HepG2 (cell line): ENCODE data around the gene SYTL3. TPM values are rescaled to one million over a fixed set of nuclear protein-coding genes. Genes with fewer than 3 reads are reported as not detected.

Experiments
- ATAC-seq: fragments of 200-7000 bp; cut with Tn5 transposase; 3 replicates; pipeline ENCODE4 v1.9.1; 2020; ENCODE audit warnings: mild to moderate bottlenecking, moderate library complexity
- BruUV-seq: library from RNA; stranded (reverse); fragments of 400-500 nt; replicated peaks from 2 replicates; lab custom pipeline; 2021; lab: Mats Ljungman, UMichigan
- CTCF ChIA-PET: fragments of 300-600 bp; formaldehyde crosslinking; extraction: SDS; loops from one replicate; lab custom pipeline; 2021; ENCODE audit warnings: low total read pairs, inconsistent platforms, low intra/inter-chr PET ratio; lab: Yijun Ruan, JAX
- POLR2A ChIA-PET: fragments of 350-600 bp; sonication (Branson Sonifier 250); formaldehyde crosslinking; loops from one replicate; lab custom pipeline; 2020; ENCODE audit warnings: antibody characterized with exemption, inconsistent platforms; lab: Yijun Ruan, JAX
- DNase-seq: peaks from one replicate; pipeline ENCODE4 v3.0.0-alpha.2; 2015; ENCODE audit warnings: low spot score
- FAIRE-seq: peaks from 3 replicates; lab custom pipeline; 2011; peaks lifted over from hg19 to GRCh38; lab: Jason Lieb, UNC
- H2AFZ ChIP-seq: one replicate; pipeline ENCODE4 v1.6.1; 2011; ENCODE audit warnings: low read length, inconsistent platforms
- H3K27ac ChIP-seq: fragments of 300-600 bp; 3 replicates; pipeline ENCODE4 v1.8.0; 2011; ENCODE audit warnings: mixed run types, mild to moderate bottlenecking, mixed read lengths, low read length, inconsistent platforms; ENCODE audit not compliant: insufficient read depth; ENCODE audit errors: extremely low read length
- H3K27me3 ChIP-seq, 2 experiments: fragments of 200-600 bp in 1 of 2; 2 replicates in 1 of 2; 3 replicates in 1 of 2; pipeline versions ENCODE4 v1.6.0 to v1.8.0; 2011; ENCODE audit warnings: low read length in 2 of 2, mild to moderate bottlenecking in 2 of 2, moderate library complexity in 2 of 2, inconsistent platforms in 1 of 2; ENCODE audit not compliant: insufficient read depth in 2 of 2, control insufficient read depth in 1 of 2
- H3K36me3 ChIP-seq, 2 experiments: fragments of 200-600 bp in 1 of 2; replicated peaks in 1 of 2; 2 replicates in 1 of 2; 3 replicates in 1 of 2; pipeline versions ENCODE4 v1.5.1 to v1.8.0; 2011; ENCODE audit warnings: low read length in 2 of 2, inconsistent platforms in 1 of 2; ENCODE audit not compliant: insufficient read depth in 2 of 2, control insufficient read depth in 1 of 2
- H3K4me1 ChIP-seq: 2 replicates; pipeline ENCODE4 v1.5.1; 2012; ENCODE audit warnings: low read length, inconsistent platforms; ENCODE audit not compliant: insufficient read depth
- H3K4me2 ChIP-seq: 2 replicates; pipeline ENCODE4 v1.6.0; 2011; ENCODE audit warnings: low read depth, low read length, inconsistent platforms
- H3K4me3 ChIP-seq, 3 experiments: fragments of 200-600 bp in 1 of 3; sonication (generic), shearing (Covaris generic) in 1 of 3; replicated peaks in 1 of 3; 2 replicates each; pipeline ENCODE4 v1.5.1; 2011 to 2016; ENCODE audit warnings: low read length in 3 of 3, inconsistent platforms in 2 of 3, low read depth in 2 of 3, mild to moderate bottlenecking in 2 of 3, control low read depth in 1 of 3, mixed read lengths in 1 of 3; ENCODE audit not compliant: insufficient read depth in 1 of 3
- H3K79me2 ChIP-seq: one replicate; pipeline ENCODE4 v1.6.1; 2011; ENCODE audit warnings: low read length, inconsistent platforms; ENCODE audit not compliant: insufficient read depth
- H3K9ac ChIP-seq: 2 replicates; pipeline ENCODE4 v1.6.0; 2011; ENCODE audit warnings: mild to moderate bottlenecking, low read depth, low read length, inconsistent platforms; ENCODE audit not compliant: insufficient read depth
- H3K9me3 ChIP-seq: 2 replicates; pipeline ENCODE4 v1.5.1; 2012; ENCODE audit warnings: mild to moderate bottlenecking, low read length
- H4K20me1 ChIP-seq: 2 replicates; pipeline ENCODE4 v1.6.0; 2011; ENCODE audit warnings: inconsistent platforms, mild to moderate bottlenecking, low read length, moderate library complexity; ENCODE audit not compliant: insufficient read depth
- BRD4 ChIP-seq: sonication (generic); formaldehyde crosslinking; IDR thresholded peaks from 2 replicates; pipeline ENCODE4 v1.4.0; 2020; ENCODE audit warnings: missing genetic modification reagents
- MEF2D ChIP-seq: sonication (generic); formaldehyde crosslinking; IDR thresholded peaks from 2 replicates; pipeline ENCODE4 v1.5.1; 2020; ENCODE audit warnings: mild to moderate bottlenecking, missing genetic modification reagents
- POLR2G ChIP-seq: fragments of 200-400 bp; formaldehyde crosslinking; IDR thresholded peaks from 2 replicates; pipeline ENCODE4 v1.6.1; 2018; ENCODE audit warnings: mild to moderate bottlenecking, low read depth, low read length, moderate library complexity
- ZFX ChIP-seq: sonication (generic); formaldehyde crosslinking; IDR thresholded peaks from 2 replicates; pipeline ENCODE4 v1.4.0; 2020; ENCODE audit warnings: mild to moderate bottlenecking, low read depth, missing genetic modification reagents, moderate library complexity
- ZHX2 ChIP-seq, 2 experiments: sonication (generic) in 1 of 2; formaldehyde crosslinking in 1 of 2; IDR thresholded peaks; 2 replicates each; pipeline versions ENCODE4 v1.6.1 to v1.9.0; 2014 to 2022; ENCODE audit warnings: antibody characterized with exemption in 1 of 2, borderline replicate concordance in 1 of 2, inconsistent platforms in 1 of 2, low read depth in 1 of 2, missing genetic modification reagents in 1 of 2
- ZNF672 ChIP-seq: sonication (generic); formaldehyde crosslinking; IDR thresholded peaks from 2 replicates; pipeline ENCODE4 v1.8.1; 2022; ENCODE audit warnings: missing genetic modification reagents
- ZSCAN20 ChIP-seq: sonication (generic); formaldehyde crosslinking; IDR thresholded peaks from 2 replicates; pipeline ENCODE4 v1.4.0; 2020; ENCODE audit warnings: missing genetic modification reagents, mild to moderate bottlenecking, borderline replicate concordance
- ZSCAN29 ChIP-seq: sonication (generic); formaldehyde crosslinking; conservative IDR thresholded peaks from 2 replicates; pipeline ENCODE4 v1.4.0; 2020; ENCODE audit warnings: mild to moderate bottlenecking, missing genetic modification reagents
- WGBS: methylation state at CpG from one replicate; pipeline ENCODE4 v1.1.6; 2017; ENCODE audit warnings: low lambda C conversion rate; 5-methylcytosine and 5-hydroxymethylcytosine counted together
- in situ Hi-C: cut with HindIII; loops from 2 replicates; pipeline ENCODE4 v1.10.0; 2017; ENCODE audit warnings: low pct_unique_long_range_greater_than_20kb; ENCODE audit not compliant: extremely low pct_ligation_motif_present
- intact Hi-C: fragments of 100-400 bp; cut with micrococcal nuclease; formaldehyde crosslinking; loops from one replicate; pipeline ENCODE4 v1.10.0; 2022; ENCODE audit not compliant: unreplicated experiment
- polyA plus RNA-seq, 8 experiments: library from polyadenylated mRNA; depleted of rRNA in 3 of 8; stranded (reverse) in 7 of 8; unstranded in 1 of 8; fragments of >200 nt; fragmentation: Illumina TruSeq in 4 of 8; extraction: Trizol in 4 of 8; gene quantifications; 2 replicates each; pipeline versions ENCODE4 v1.2.1 to v1.2.3, GENCODE V29; 2011 to 2016; ENCODE audit warnings: low read depth in 4 of 8, missing spikeins in 1 of 8, mixed read lengths in 1 of 8; ENCODE audit not compliant: insufficient read depth in 1 of 8
- total RNA-seq, 5 experiments: library from RNA; depleted of rRNA; stranded (reverse); fragments of >200 nt; fragmentation: Illumina TruSeq; extraction: Trizol; gene quantifications; 2 replicates each; pipeline ENCODE4 v1.2.3, GENCODE V29; 2016; ENCODE audit warnings: low read depth in 1 of 5
- TF ChIP-seq, protein P1 (sequence below): sonication (generic); formaldehyde crosslinking; IDR thresholded peaks from 2 replicates; pipeline ENCODE4 v1.4.0; 2020; ENCODE audit warnings: missing genetic modification reagents, low read depth, mild to moderate bottlenecking, borderline replicate concordance

SYTL3 gene
- total and polyA plus RNA-seq, 2 of the 13 experiments (the other 11 are each of a cell fraction or from before 2014, with no cell fraction given): 0.11 to 0.28 TPM

DNA sequence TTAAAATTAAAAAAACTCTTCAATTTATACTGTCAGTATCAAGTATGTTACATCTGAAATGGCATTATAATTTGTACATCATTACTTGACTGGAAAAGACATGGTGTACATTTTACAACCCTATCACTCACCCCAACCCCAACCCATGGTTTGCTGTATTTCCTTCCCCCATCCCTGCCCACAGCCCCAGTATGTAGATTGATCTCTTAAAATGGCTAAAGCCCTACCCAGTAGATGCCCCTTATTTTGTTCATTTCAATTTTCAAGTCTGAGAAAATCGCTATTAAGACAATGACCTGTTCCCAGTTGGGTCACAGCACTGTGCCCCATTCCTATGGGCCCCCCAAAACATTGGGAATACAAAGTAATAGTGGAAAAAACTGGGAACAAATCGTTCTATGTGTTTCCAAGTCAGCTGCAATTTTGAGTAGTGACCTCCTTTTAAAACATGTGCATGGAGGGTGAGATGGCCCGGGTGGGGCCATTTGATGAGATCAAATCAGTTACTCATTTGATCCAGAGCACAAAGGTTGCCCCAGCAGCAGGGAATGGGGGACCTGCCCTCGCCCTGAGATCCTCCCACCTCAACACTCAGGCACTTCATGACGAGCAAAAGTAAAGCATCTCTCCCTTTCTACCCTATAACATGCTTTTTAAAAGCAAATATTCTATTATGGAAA is 156.0 kb downstream of the SYTL3 start (continued):
- no peak for TF ChIP-seq ZHX2 (IDR thresholded peaks at IDR 0.05; ENCODE audit: low read depth)
- no peak for TF ChIP-seq ZHX2 (CRISPR knock-in tag; IDR thresholded peaks at IDR 0.05; ENCODE audit: borderline replicate concordance)
- no peak for TF ChIP-seq ZSCAN20 (CRISPR knock-in tag)
- TF ChIP-seq, all 625 proteins: peak for 0

DNA sequence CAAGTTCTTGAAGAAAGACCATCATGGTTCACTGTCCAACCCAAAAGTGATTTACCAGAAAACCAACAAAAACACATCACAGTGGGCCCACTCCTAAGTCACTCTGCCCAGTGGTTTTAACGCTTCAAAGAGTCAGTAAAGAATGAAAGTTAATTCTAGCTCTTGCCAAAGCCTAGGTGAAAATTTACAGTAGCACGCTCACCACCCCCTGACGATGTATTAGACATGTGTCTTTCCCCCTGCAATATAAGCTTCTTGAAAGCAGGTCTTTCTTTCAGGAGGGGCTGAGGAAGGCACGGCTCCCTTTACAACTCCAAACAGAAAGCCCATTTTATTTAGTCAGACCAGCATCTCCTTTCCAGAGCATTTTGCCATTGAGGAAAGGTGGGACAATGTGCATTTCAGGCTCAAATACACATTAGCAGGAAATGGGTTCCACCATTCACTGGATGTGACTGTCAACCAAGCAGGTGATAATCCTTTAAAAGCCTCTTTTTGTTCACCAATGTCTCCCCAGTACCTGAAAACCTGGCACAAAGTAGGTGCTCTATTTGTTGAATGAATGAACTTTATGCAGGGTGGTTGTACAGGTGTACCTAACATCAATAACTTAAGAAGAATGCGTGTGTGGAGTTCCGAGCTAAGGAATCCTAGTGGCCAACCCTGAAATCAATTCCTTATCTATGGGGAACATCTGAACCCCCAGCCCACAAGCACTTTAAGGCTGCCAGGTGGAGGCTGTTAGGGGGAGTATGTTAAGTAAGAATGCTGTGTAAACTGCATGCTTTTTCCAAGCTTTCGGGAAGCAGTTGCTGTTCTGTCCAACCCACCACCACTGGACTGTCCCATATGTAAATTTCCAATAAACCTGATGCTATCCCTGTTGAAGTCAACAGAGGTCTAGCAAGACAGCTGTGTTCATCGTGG is 157.9 kb downstream of the SYTL3 start:
- no peaks in the 10 kb centered on the region for H3K9me3 ChIP-seq
- CTCF ChIA-PET: no interaction called here
- no peak overlapping the region for H3K4me2 ChIP-seq
- 81% methylated on average over 8 of the region's 8 CpGs for WGBS
- TF ChIP-seq ZSCAN29 (CRISPR knock-in tag) (no peak), MEF2D (CRISPR knock-in tag) (no peak), BRD4 (CRISPR knock-in tag) (no peak), ZNF672 (CRISPR knock-in tag) (no peak), ZFX (CRISPR knock-in tag) (no peak), POLR2G (no peak)
- TF ChIP-seq, protein P1, sequence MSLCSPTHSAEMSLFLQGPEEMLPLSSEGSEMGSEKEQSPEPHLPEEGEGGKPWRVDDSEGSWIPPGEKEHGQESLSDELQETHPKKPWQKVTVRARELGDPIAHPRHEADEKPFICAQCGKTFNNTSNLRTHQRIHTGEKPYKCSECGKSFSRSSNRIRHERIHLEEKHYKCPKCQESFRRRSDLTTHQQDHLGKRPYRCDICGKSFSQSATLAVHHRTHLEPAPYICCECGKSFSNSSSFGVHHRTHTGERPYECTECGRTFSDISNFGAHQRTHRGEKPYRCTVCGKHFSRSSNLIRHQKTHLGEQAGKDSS (CRISPR knock-in tag): no peak
- TF ChIP-seq, all 625 proteins: peak for 0
- intact Hi-C loops: no loop called here
- Histone ChIP-seq H2AFZ (no peak overlapping the region), H3K27me3 (no peaks in the 10 kb centered on the region), H3K79me2 (peaks cover 68% of the 10 kb centered on the region), H3K4me3 (no peak overlapping the region), H3K27ac (no peak overlapping the region), H3K4me1 (peaks cover 55% of the 10 kb centered on the region), H4K20me1 (peaks cover 13% of the 10 kb centered on the region; the same call in 1 of the 2 replicates), H3K9ac (no peak overlapping the region), H3K36me3 (no peaks in the 10 kb centered on the region; a peak in 2 of 5 replicates)
- FAIRE-seq (no peak), ATAC-seq (no peak), DNase-seq (no peak)
- POLR2A ChIA-PET: interaction anchor here (1.2 to 1.3 kb wide), 2 partner anchors 9 to 11 kb away, joined by 3 to 5 read pairs; partner anchors contain the start of gene EZR
- in situ Hi-C loops: no loop called here
- no TSS peak for BruUV-seq
